HCT116 (cell line): ENCODE results near the gene TP63. TPM values are rescaled to one million over a fixed set of nuclear protein-coding genes. Genes with fewer than 3 reads are reported as not detected.

Source experiments
- ATAC-seq: fragments of 200-7000 bp; cut with Tn5 transposase; 2 replicates; pipeline ENCODE4 v1.9.1; 2020; ENCODE audit warnings: mild to moderate bottlenecking, moderate library complexity
- BruUV-seq: library from RNA; stranded (reverse); fragments of 400-500 nt; replicated peaks from 2 replicates; lab custom pipeline; 2021; lab: Mats Ljungman, UMichigan
- CTCF ChIA-PET: fragments of 300-600 bp; sonication (Branson Sonifier 250); formaldehyde crosslinking; loops from one replicate; lab custom pipeline; 2021; ENCODE audit warnings: antibody characterized with exemption; lab: Charles Lee
- POLR2A ChIA-PET: fragments of 300-600, 350-600 bp; sonication (Branson Sonifier 250); formaldehyde crosslinking; loops from one replicate; lab custom pipeline; 2021; ENCODE audit warnings: antibody characterized with exemption; lab: Charles Lee
- RAD21 ChIA-PET, 2 experiments: fragments of 300-600 bp; sonication (Branson Sonifier 250); formaldehyde crosslinking; loops; one replicate each; lab custom pipeline; 2023; ENCODE audit warnings: low total read pairs in 2 of 2; ENCODE audit not compliant: uncharacterized antibody in 2 of 2, unreplicated experiment in 2 of 2, low non-redundant PET in 1 of 2; lab: Charles Lee
- DNase-seq: peaks from one replicate; pipeline ENCODE4 v3.0.0-alpha.2; 2010; ENCODE audit warnings: low read depth, low spot score
- H2AFZ ChIP-seq: fragments of 200-600 bp; shearing (Covaris generic), sonication (generic); 2 replicates; pipeline ENCODE4 v1.6.1; 2017; ENCODE audit warnings: low read depth, mixed run types, mixed read lengths, antibody characterized with exemption, low read length; ENCODE audit not compliant: poor library complexity, severe bottlenecking
- H3K27ac ChIP-seq: 2 replicates; pipeline ENCODE4 v1.5.1; 2012; ENCODE audit warnings: low read depth, low read length
- H3K27me3 ChIP-seq: fragments of 200-600 bp; sonication (generic); 2 replicates; pipeline ENCODE4 v1.6.1; 2016; ENCODE audit warnings: mixed run types, low read length, mixed read lengths; ENCODE audit not compliant: insufficient read depth
- H3K36me3 ChIP-seq, 2 experiments: fragments of 200-500 bp in 1 of 2; fragments of 200-600 bp in 1 of 2; sonication (Bioruptor generic) in 1 of 2; sonication (generic) in 1 of 2; 2 replicates each; pipeline versions ENCODE4 v1.5.1 to v1.6.1; 2014 to 2016; ENCODE audit warnings: low read length in 2 of 2, inconsistent platforms in 1 of 2, mixed read lengths in 1 of 2, mixed run types in 1 of 2; ENCODE audit not compliant: insufficient read depth in 2 of 2, control insufficient read depth in 1 of 2
- H3K4me1 ChIP-seq, 2 experiments: fragments of 200-600 bp in 1 of 2; sonication (generic) in 1 of 2; 2 replicates each; pipeline versions ENCODE4 v1.5.1 to v1.6.1; 2012 to 2017; ENCODE audit warnings: low read length in 2 of 2, inconsistent platforms in 1 of 2, mild to moderate bottlenecking in 1 of 2, mixed read lengths in 1 of 2, mixed run types in 1 of 2, moderate library complexity in 1 of 2; ENCODE audit not compliant: insufficient read depth in 2 of 2, control insufficient read depth in 1 of 2
- H3K4me2 ChIP-seq: fragments of 200-600 bp; sonication (generic); 2 replicates; pipeline ENCODE4 v1.6.1; 2017; ENCODE audit warnings: mixed run types, low read length, mixed read lengths
- H3K4me3 ChIP-seq, 2 experiments: fragments of 200-600 bp in 1 of 2; sonication (generic) in 1 of 2; replicated peaks in 1 of 2; 2 replicates each; pipeline ENCODE4 v1.5.1; 2011 to 2016; ENCODE audit warnings: low read length in 2 of 2, control low read depth in 1 of 2, low read depth in 1 of 2, mild to moderate bottlenecking in 1 of 2, mixed read lengths in 1 of 2, mixed run types in 1 of 2
- H3K79me2 ChIP-seq: fragments of 200-600 bp; sonication (generic); 2 replicates; pipeline ENCODE4 v1.6.1; 2017; ENCODE audit warnings: mild to moderate bottlenecking, mixed run types, low read length, moderate library complexity, mixed read lengths; ENCODE audit not compliant: insufficient read depth
- H3K9ac ChIP-seq: fragments of 200-600 bp; sonication (generic); 2 replicates; pipeline ENCODE4 v1.6.1; 2016; ENCODE audit warnings: low read length, mixed read lengths
- H3K9me2 ChIP-seq: fragments of 200-600 bp; sonication (generic), shearing (Covaris generic); 2 replicates; pipeline ENCODE4 v1.6.1; 2017; ENCODE audit warnings: mixed run types, mild to moderate bottlenecking, moderate library complexity; ENCODE audit not compliant: insufficient read depth
- H3K9me3 ChIP-seq, 2 experiments: fragments of 200-500 bp in 1 of 2; fragments of 200-600 bp in 1 of 2; sonication (Bioruptor generic) in 1 of 2; sonication (generic) in 1 of 2; 2 replicates each; pipeline ENCODE4 v1.6.1; 2014 to 2017; ENCODE audit warnings: low read length in 2 of 2, mixed read lengths in 2 of 2, inconsistent platforms in 1 of 2, low read depth in 1 of 2, mild to moderate bottlenecking in 1 of 2, mixed run types in 1 of 2, moderate library complexity in 1 of 2; ENCODE audit not compliant: control insufficient read depth in 1 of 2, insufficient read depth in 1 of 2
- H4K20me1 ChIP-seq: fragments of 200-600 bp; sonication (generic), shearing (Covaris generic); 2 replicates; pipeline ENCODE4 v1.6.1; 2017; ENCODE audit warnings: mixed run types, mild to moderate bottlenecking, moderate library complexity; ENCODE audit not compliant: insufficient read depth
- CBX3 ChIP-seq: IDR thresholded peaks from 2 replicates; pipeline ENCODE4 v1.6.1; 2012; ENCODE audit warnings: low read depth
- EZH2 ChIP-seq: fragments of 200-600 bp; sonication (generic); IDR thresholded peaks from 2 replicates; pipeline ENCODE4 v1.6.1; 2017; ENCODE audit warnings: antibody characterized with exemption, mixed run types
- RAD21 ChIP-seq: IDR thresholded peaks from 2 replicates; pipeline ENCODE4 v1.6.1; 2012; ENCODE audit warnings: low read depth, mild to moderate bottlenecking
- SIN3A ChIP-seq: IDR thresholded peaks from 2 replicates; pipeline ENCODE4 v1.6.1; 2012; ENCODE audit warnings: low read depth
- TCF7L2 ChIP-seq: IDR thresholded peaks from 2 replicates; pipeline ENCODE4 v1.7.0; 2011; ENCODE audit warnings: borderline replicate concordance, inconsistent platforms; ENCODE audit not compliant: insufficient read depth, insufficient read length; ENCODE audit errors: extremely low read depth
- intact Hi-C: fragments of 100-400 bp; cut with micrococcal nuclease; formaldehyde crosslinking; loops from 2 replicates; pipeline ENCODE4 v1.10.0; 2022
- total RNA-seq: library from RNA; stranded (reverse); gene quantifications from one replicate; pipeline ENCODE4 v1.2.1, GENCODE V29; 2021; ENCODE audit not compliant: unreplicated experiment
- TF ChIP-seq, protein P1 (sequence below): IDR thresholded peaks from 2 replicates; pipeline ENCODE4 v1.6.1; 2012
- TF ChIP-seq, protein P2 (sequence below): IDR thresholded peaks from 2 replicates; pipeline ENCODE4 v1.6.1; 2012

TP63 gene
- total RNA-seq, 1 experiment from 2014 or later, result not detected

DNA sequence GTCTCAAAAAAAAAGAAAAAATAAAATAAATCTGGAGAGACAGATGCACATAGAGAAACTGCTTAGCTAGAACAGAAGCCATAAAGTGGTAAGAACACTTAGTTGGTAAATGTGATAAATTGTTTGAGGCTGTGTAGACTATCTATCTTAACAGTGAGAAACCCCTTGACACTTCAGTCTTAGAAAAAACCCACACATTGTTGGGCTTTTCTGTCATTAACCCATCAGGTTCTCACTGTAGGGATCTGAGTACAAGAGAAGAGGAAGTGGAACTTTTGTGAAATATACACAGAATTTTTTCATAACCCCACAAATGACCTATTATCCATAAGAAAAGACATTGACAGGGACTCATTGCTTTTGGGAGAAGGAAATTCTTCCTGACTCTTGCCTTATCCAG lies 24.4 kb downstream of the TP63 start:
- POLR2A ChIA-PET, result no interaction called here
- Histone ChIP-seq H3K9me2 (no peaks in the 10 kb centered on the region), H2AFZ (no peak overlapping the region), H3K4me3 (no peak overlapping the region), H3K27ac (no peak overlapping the region), H3K9me3 (no peaks in the 10 kb centered on the region), H3K27me3 (no peaks in the 10 kb centered on the region), H3K9ac (no peak overlapping the region), H3K36me3 (no peaks in the 10 kb centered on the region), H4K20me1 (no peaks in the 10 kb centered on the region), H3K4me1 (no peaks in the 10 kb centered on the region), H3K4me2 (no peak overlapping the region), H3K79me2 (no peaks in the 10 kb centered on the region)
- intact Hi-C loops, result no loop called here
- ATAC-seq (no peak), DNase-seq (no peak)
- no TSS peak for BruUV-seq
- TF ChIP-seq, protein P1, sequence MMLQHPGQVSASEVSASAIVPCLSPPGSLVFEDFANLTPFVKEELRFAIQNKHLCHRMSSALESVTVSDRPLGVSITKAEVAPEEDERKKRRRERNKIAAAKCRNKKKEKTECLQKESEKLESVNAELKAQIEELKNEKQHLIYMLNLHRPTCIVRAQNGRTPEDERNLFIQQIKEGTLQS, result no peak
- TF ChIP-seq, protein P2, sequence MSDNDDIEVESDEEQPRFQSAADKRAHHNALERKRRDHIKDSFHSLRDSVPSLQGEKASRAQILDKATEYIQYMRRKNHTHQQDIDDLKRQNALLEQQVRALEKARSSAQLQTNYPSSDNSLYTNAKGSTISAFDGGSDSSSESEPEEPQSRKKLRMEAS, result no peak
- RAD21 ChIA-PET, result interaction anchor here in 1 of 2 experiments (0.7 kb wide), 1 partner anchor 323 kb away, joined by 3 read pairs; no protein-coding TSS in a partner anchor
- CTCF ChIA-PET, result no interaction called here

DNA sequence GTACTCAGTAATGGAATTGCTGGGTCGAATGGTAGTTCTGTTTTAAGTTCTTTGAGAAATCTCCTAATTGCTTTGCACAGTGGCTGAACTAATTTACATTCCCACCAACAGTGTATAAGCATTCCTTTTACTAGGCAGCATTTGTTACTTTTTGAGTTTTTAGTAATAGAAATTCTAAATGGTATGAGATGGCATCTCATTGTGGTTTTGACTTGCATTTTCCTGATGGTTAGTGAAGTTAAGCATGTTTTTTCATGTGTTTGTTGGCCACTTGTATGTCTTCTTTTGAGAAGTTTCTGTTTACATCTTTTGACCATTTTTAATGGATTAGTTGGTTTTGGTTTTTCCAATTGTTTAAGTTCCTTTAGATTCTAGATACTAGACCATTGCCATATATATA lies 28.4 kb downstream of the TP63 start:
- CTCF ChIA-PET, result no interaction called here
- no peaks in the 10 kb centered on the region for H3K79me2 ChIP-seq
- no TSS peak for BruUV-seq
- intact Hi-C loops, result no loop called here
- H3K9ac ChIP-seq, result no peak overlapping the region
- H3K4me1 ChIP-seq, result no peaks in the 10 kb centered on the region
- ATAC-seq, result no peak
- TF ChIP-seq EZH2, result no peak
- no peak for TF ChIP-seq CBX3
- no peak for TF ChIP-seq TCF7L2
- no peak for TF ChIP-seq RAD21
- no peak for TF ChIP-seq SIN3A
- TF ChIP-seq, all 23 proteins: peak for 0
- Histone ChIP-seq H3K9me3 (no peaks in the 10 kb centered on the region), H3K4me3 (no peak overlapping the region), H3K4me2 (no peak overlapping the region), H3K27ac (no peak overlapping the region), H3K27me3 (no peaks in the 10 kb centered on the region), H3K9me2 (no peaks in the 10 kb centered on the region), H3K36me3 (no peaks in the 10 kb centered on the region), H2AFZ (no peak overlapping the region), H4K20me1 (no peaks in the 10 kb centered on the region)
- ChIA-PET POLR2A (no interaction called here), RAD21 (no interaction called here)
- no peak for DNase-seq
